Activated CD8-positive, alpha-beta memory T cell treated with anti-CD3 and anti-CD28 coated beads, Interleukin-2, amount 50 U/mL, for 48 hours (primary cell): ENCODE results near the gene LOXL3.

Source experiments
- DNase-seq: peaks from one replicate; pipeline ENCODE4 v3.0.0-alpha.2; 2020

LOXL3 gene

DNA sequence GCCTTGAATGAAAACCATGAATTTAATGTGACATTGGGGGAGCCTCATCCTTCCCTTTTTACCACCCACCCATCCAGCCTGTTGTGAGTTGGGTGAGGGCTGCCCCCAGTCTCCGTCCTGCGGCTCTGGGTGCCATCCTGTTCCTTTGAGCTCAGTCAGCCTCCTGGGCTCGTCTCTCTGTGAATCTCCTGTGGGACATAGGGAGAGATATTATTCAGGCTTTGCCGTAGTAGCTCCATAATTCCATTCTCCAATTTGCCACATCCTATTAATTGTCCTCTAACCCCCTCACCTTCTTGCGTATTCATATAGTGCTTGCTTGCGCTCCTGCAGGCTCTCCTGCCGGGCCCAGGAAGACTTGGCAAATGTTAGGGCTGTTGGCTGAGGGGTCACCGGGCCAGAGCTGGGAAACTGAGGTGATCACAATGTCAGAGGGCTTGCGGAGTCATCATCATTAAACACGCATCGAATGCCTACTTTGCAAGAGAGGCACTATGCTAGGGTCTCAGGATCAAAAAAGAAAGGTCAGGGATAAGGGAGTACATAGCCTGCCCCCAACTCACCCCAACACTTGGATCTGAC, 27.0 kb downstream of the LOXL3 start:
- DNase-seq = no peak

DNA sequence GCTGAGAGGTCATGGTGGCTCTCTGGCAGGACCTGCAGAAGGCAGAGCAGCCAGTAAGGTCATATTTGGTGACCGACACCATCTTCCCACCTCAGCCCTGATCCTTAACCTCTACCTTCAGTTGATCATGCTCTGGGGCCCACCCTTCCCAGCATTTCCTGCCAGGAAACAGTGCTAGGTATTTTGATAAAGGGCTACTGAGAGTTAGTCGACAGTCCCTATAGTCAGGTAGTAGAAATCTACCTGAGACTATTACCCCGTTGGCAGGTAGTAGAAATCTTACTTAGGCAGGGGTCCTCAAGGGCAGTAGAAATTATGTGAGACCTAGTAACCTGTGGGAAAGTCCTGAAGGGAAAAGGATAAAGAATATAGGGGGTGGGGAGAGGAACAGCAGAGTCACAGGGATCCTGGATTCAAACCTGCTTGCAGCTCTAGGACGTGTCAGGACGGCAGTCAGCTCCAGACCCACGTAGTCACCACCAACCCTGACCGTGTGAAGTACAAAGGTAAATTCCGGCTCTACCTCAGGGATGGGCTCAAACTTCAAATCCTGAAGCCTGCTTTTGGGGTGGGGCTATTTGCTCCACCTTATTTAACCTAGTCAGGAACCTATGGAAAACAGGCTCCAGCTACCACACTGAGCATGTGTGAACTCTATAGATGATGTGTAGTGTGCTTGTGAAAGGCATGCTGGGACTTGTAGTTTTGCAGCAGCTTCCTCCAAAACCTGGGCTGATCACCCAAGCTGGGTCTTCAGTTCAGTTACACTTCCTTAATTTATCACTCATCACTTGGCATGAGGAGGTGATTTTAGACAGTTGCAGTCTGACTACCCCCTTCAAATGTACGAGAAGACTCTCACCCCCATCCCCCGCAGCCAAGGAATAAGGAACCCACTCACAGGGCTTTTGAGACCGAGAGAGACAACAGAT, 27.8 kb downstream of the LOXL3 start, which contains the start of gene DQX1:
Gene DQX1 (minus strand): TSS at position 515 of the 932 bp plus-strand sequence. CDS start 502 bp downstream, at position 13.
- DNase-seq = no peak

DNA sequence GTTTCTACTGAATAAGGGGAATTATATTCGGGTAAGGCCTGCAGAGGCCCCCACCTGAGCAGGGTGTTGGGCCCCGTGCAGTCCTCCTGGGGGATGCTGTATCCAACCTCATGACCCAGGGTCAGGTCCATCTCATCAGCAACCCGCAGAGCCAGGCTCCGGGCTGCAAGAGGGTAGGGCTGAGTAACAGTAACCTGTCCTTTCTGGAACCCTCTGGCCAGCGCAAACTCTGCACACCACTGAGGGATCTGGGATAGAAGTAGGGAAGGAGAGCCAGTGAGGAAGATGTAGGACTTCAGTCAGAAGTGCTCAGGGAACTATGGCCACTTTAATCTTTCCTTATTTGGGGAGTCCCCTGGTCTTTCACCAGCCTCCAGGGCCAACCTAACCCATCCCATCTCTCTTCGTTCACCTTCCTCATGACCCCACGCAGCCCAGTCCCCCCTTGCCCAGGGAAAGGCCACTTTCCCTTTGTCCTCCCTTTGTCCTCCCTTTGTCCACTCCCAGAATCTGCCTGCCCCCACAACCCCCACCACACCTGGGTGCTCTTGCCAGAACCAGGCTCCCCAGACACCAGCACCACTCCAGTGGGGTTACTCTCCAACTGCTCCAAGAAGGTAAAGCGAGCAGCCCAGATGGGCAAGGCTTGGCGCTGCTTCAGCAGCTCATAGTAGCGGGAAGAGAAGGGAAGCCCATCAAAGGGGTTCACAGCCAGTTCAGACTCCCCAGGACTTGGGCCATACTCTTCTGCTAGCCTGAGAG, 28.6 kb downstream of the LOXL3 start:
- DNase-seq = no peak

DNA sequence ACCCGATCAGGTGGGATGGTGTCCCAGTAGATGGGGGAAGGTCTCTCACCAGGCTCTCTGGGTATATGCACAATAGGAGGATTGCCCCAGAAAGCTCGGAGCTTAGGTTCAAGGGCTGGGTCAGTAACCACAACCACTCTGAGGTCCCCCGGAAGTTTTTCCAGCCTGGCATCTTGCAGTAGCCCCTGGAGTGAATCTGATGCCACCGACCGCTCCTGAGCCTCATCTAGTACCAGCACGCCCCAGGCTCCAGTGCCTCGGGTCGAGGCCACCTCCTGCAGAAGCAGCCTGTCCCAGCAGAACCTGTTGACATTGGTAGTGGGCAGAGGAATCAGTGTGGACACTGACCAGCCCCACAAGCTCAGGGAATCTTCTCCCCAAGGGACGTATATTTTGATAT, 29.7 kb downstream of the LOXL3 start:
- no peak for DNase-seq

DNA sequence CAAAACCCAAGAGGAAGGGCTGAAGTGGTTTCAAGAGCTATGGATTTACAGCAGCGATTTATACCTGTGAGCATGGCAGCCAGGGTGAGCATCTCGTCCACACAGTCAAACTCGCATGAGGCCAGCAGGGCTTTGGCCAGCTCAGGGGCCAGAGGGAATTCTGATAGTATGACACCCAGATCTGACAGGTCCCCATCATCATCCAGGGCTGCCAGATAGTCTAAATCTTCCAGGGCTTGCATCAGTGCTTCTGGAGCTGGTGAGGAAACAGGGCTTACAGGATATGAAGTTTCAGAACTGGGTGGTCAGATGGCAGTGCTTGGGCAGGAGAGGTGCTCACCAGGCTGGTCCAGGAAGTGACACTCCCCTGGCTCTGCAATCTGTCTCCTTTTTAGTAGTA, 31.2 kb downstream of the LOXL3 start:
- no peak for DNase-seq

DNA sequence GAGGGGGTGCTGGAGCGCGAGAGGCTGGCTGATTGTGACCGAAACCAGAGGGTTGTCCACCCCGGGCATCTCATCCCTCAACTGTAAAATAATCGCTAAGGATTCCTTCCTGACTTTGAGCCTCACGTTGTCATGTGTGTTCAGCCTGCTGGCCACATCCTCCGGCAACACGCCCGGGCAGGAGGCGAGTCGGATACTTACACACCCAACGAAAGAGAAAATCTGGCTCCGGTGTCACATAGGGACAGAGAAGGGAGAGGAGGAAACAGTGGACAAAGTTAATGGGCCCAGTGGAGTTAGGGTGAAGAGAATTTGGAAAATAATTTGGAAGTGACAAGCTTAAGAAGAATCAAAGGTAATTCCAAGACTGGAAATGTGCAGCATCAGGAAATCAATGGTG, 37.1 kb downstream of the LOXL3 start:
- DNase-seq = no peak

DNA sequence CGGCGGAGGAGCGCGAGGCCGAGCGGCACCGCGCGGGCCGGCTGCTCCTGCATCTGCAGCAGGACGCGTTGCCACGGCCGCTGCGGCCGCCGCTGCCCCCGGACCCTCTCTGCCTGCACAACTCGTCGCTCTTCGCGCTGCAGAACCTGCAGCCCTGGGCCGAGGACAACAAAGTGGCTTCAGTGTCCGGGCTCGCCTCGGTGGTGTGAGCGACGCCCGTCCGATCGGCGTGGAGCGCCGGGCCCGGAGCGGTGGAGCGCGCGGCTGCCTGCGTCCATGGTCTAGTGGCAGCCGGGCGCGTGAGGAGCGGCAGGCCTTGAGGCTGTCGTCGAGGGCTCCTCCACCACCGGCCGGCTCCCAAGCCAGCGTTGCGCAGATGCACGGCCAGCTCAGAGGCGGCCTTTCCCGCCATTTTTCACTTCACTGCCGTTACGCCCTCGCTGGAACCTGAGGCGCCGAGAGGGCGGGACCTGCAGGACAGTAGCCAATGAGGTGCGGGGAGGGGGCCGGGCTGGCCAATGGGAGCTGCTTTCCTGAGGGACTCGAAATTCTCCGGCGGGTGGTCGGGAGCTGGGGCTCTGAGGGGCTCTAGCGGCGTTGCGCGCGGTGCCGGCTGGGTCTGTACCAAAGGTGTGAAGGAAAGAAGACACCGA, 37.6 kb downstream of the LOXL3 start:
- peak; percentile 85 for DNase-seq

DNA sequence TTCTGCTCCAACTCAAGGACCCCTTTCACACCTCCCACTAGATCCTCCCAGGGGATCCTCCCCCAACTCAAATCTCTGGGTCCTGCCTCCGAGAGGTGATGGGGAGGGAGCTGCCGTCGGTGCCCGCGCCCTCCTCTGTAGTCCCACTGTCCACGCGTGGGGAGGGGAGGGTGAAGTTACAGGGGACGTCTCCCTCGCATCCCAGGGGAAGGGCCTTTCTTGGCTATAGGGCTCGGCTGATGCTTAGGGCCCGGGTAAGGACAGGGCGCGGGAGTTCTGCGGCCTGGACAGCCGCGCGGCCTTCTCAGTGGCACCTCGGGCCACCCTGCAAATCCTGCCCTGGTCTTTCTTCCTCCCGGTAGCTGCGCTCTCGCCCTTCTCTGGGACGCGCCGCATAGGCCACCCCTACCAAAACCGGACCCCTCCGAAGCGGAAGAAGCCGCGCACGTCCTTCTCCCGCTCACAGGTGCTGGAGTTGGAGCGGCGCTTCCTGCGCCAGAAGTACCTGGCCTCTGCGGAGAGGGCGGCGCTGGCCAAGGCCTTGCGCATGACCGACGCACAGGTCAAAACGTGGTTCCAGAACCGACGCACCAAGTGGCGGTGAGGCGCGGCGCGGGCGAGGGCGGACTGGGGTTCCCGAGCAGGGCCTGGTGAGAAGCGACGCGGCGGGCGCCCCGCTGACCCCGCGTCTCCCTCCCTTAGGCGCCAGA, 38.3 kb downstream of the LOXL3 start:
- no peak for DNase-seq

DNA sequence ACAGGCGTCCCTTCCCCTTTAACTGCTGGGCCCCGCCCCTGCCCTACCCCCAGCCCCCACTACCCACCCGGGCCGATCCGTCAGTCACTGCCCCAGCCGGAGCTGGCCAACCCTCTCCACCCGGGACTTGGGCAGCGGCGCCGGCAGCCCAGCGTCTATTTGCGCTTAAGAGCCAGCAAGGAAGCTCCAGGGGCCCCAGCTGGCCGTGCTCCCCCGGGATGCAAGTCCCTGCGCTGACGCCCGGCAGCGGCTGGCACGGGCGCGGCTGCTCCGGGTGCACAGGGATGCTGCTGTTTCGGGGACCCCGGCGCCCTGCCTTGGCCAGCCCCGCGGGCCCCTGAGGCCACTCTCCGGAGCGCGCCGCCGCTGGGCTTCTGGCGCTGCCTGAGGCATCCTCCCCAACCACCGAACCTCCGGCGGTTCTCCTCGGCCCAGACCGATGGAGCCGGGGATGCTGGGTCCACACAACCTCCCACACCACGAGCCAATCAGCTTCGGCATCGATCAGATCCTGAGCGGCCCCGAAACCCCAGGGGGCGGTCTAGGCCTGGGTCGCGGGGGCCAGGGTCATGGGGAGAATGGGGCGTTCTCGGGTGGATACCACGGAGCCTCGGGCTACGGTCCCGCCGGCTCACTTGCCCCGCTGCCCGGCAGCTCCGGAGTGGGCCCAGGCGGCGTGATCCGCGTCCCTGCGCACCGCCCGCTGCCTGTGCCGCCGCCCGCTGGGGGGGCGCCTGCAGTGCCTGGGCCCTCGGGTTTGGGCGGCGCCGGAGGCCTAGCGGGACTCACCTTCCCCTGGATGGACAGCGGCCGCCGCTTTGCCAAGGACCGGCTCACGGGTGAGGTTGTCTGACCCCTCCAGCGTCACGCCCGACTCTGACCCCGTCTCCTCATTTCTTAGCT, 39.1 kb downstream of the LOXL3 start, which contains the start of gene TLX2:
Gene TLX2 (plus strand): TSS at position 83 of the 903 bp plus-strand sequence. CDS start 357 bp downstream, at position 440.
- DNase-seq = no peak

DNA sequence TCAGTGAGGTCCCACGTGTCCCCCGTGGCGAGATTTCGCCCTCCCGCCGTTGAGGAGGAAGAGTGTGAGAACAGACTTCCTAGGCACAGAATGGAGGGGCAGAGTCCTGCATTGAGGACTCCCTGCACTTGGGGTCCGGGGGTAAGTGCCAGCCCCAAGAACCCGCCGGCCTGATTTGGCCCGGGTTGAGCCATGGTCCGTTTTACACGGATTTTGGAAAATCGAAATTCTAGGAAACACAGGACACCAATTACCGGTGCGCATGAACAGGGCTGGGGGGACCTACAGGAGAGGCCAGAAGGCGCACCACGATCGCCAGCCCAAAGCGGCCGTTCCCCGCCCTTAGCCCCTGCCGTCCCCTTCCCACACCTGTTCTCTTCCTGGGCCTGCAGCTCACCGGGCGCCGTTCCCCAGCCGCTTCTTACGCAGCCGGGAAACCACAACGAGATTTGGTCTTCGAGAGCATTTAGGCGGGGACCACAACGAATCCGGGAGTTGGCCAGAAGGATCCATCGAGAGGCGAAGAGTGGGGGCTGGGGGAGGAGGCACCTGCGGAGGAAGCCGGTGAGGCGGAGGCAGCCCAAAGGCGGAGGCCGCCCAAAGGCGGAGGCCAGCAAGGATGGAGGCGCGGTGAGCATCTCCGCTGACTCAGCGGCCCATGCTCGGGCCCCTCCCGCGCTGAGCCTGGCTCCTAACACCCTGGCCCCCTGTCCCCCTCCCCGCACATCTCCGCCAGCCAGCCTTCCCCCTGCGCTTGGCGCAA, 40.0 kb downstream of the LOXL3 start:
- peak; percentile 66 for DNase-seq

DNA sequence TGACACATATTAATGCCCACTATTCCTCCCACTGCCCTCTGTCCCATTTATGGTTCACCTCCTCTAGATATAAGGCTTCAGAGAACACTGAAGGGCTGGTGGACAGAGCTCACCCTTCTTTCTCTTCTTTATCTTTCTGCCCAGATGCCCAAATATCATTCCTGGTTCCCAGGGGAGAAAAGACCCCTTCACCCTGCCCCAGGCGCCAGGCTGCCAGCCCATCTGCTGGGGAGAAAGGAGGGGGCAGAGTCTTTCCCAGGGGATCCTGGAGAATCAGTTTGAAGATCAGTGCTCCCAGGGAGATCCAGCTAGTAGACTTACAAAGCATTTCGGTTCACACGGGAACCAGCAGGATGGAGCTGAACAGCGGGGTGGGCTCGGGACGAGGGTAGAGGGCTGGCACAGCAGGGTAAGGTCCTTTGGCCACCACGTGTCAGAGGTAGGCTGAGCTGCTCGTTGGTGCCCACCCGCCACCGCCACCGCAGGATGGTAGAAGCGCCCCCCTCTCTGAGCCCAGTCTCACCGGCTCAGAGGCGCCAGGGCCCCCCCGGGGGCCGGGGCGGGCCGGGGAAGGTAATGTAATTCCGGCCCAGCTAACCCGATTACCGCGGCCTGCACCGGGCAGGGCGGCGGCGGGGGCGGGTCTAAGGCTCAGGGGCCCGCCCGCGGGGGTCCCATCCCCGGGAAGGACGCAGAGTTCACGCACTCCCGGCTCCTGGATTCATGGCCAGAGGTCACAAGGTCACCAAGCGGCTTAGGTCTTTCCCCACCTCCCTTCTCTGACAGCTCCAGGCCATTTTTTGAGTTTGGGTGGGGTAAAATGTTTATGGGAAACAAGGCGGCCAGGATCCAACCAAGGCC, 40.8 kb downstream of the LOXL3 start:
- DNase-seq = no peak

DNA sequence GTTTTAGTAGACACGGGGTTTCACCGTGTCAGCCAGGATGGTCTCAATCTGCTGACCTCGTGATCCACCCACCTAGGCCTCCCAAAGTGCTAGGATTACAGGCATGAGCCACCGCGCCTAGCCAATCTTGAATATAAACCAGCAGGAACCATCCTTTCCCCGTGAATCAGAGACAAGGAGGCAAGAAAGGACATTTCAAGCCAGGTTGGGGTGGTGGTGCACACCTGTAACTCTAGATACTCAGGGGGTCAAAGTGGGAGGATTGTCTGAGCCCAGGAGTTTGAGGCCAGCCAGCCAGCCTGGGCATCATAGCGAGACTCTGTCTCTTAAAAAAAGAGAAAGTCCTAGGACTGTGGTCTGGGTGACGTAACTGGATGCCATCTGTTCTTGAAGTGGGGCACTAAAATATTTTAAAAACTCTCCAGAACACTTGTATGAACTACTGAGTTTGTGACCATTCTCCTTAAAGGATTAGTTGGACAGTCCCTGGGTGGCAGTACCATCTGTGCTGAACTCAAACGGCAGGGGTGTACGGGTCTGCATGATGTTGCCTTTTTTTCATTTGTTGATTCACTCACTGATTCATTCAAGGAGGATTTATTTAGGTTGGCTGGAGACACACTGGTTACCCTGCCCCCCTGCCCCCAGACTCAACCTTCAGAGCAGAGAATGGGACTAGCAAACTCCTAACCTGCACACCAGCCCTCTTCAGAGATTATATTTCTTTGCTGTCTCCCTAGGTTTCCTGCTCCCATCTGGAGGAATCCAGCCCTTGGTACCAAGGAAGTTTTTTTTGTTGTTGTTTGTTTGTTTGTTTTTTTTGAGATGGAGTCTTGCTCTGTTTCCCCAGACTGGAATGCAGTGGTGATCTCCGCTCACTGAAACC, 42.4 kb downstream of the LOXL3 start:
- no peak for DNase-seq

DNA sequence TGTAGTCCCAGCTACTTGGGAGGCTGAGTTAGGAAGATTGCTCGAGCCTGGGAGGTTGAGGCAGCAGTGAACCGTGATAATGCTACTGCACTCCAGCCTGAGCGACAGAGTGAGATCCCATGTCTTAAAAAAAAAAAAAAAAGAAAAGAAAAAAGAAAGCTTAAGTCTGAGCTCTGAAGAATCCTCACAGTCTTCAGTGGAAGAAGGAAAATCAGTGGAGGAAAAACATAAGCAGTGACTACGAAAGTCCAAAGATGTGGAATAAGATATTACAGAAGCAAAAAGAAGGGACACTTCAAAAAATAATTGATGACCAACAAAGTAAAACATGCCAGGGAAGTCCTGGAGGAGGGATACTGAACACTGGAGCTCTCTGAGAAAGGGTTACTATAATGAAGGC, 43.5 kb downstream of the LOXL3 start:
- no peak for DNase-seq

DNA sequence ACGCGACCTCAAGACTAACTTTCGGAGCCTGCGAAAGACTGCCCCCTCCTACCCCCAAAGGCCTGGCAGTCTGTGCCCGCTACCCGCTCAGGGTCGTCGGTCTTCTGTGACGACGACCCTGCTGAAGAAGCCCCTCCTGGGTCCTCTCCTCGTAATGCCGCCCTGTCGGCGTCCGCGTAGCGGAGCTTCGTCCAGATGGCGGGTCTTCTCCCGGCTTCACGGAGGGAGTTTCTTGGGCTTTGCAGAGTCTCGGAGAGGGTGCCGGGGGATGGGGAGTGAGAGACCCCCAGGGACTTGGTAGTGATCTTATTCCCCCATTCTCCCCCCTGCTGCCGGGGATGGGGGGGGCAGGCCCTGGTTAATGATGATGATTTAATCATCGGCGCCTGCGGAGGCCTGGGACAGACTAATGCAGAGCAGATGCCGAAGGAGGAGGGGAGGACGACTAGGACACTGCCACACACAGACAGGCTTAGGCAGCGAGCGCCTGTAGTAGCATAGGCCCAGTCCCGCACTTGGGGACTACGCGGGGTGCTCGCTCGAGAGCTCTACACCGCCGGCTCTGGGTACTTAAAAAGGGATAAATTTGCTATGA, 45.7 kb downstream of the LOXL3 start:
- no peak for DNase-seq

DNA sequence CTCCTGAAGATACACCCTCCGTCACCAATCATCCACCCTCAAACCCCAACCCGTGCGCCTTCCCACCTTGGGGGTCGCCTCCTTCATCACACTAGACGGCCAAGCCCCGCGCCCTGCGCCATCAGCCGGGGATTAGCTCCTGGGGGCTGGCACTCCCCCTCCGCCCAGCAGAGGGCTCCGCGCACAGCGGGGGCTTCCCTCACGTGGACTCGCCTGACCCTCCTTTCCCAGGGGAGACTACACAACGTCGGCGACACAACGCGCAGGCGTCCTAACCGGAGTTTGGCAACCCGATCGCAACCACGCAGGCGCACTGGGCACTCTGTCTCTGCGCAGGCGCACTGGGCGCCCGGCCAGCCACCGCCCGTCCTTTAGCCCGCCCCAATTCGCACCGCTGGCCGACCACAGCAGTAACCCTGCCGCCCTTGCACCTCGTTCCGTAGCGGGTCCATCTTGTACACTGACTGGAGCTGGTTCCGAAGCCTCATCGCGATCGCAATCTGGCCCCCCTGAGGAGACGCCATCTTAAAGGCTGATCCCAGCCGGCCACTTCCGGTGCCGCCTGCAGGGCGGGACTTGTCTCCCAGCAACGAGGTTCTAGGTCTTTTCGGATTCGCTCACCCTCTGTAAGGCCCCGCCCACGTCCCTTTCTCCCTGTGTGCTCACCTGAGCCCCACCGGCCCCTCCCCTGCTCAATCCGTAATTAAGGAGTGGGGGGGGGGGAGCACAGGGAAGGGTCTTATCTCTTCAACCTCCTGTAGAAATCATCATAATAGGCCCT, 46.4 kb downstream of the LOXL3 start, which contains the start of gene PCGF1:
Gene PCGF1 (minus strand): TSS at position 551 of the 781 bp plus-strand sequence. CDS start 27 bp downstream, at position 524.
- DNase-seq = peak; percentile 99

DNA sequence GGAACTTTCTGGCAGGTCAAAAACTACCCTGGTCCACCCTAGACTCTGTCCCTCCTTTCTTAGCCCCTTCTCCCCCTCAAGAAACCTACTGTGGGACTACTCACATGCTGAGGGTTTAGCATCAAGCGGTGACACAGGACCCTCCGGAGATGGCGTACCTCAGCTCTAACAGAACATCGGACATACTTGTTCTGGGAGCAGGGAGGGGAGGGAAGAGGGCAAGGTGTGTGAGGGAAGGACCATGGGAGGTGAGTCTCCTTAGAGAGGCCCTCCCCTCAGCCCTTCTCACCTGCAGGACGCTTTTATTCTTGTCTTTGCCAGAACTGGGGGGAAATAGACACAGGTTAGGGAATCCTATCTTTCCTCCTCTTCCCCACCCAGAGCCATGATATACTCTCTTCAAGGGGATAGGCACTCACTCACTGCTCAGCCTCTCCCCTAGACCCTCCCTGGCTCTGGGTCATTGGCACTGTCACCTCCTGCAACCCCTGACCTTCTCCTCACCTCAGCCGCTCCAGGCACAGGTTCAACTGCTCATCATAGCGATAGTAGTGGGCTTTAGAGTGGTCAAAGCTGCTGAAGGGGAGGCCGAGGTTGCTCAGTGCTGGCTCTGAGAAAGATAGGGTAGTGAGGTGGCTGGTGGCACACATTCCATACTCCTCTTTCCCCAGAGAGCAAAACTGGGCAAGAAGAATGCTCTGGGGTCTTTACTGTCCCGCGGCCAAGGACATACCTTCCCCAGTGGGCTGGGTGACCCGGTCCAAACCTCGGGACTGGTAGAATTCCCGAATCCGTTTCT, 48.1 kb downstream of the LOXL3 start:
- no peak for DNase-seq
